HG03354 (cell line): Measurements from ENCODE around the gene MTUS2.

Experiments used
- ATAC-seq: cut with Tn5 transposase; IDR thresholded peaks from one replicate; pipeline ENCODE4 v1.9.1; 2021; ENCODE audit warnings: mild to moderate bottlenecking; ENCODE audit not compliant: unreplicated experiment, poor library complexity, severe bottlenecking

The MTUS2 gene

GRCh38 chr13:29524176-29524575, 704.0 kb downstream of the MTUS2 start:
- ATAC-seq = no peak

- ATAC-seq = no peak
Observed at GRCh38 chr13:29524641-29525040, 704.5 kb downstream of the MTUS2 start.

- ATAC-seq = no peak
Observed at GRCh38 chr13:29525757-29526156, 705.6 kb downstream of the MTUS2 start.

DNA sequence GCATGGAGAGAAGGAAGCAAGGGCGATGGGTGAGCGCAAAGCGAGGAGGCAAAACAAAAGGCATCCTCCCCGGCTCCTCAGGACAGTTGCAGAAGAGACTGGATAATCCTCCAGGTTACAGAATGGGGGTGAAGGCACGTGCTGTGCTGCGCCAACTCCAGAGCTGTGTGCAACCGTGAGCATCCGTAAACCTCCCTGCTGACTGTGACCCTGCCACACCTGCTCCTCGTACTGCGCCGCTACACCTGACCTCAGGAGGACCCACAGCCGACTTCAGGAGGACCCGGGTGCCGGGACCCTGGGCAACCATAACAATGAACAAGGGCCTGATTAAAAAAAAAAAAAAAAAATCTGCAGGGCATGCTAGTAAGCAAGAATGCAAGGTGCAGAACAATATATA, 706.6 kb downstream of the MTUS2 start:
- no peak for ATAC-seq

DNA sequence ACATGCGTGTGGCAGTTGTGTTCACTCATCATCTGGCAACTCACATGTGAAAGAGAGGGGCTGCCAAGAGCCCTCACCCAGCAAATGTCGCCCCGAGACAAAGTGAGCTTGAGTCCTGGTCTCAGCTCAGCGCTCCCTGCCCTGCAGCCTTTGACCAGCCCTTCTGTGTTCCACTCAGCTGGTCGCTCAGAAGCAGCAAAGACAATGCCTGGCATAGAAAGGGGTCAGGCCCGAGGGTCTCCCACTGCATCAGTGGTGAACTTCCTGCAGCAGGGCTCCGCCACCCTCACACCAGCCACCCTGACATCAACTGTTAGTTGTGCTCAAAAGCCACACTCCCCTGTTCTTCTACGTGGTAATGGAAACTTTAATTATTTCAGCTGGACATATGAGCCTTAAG, 707.4 kb downstream of the MTUS2 start:
- no peak for ATAC-seq

GRCh38 chr13:29527916-29528315, 707.8 kb downstream of the MTUS2 start:
- no peak for ATAC-seq

DNA sequence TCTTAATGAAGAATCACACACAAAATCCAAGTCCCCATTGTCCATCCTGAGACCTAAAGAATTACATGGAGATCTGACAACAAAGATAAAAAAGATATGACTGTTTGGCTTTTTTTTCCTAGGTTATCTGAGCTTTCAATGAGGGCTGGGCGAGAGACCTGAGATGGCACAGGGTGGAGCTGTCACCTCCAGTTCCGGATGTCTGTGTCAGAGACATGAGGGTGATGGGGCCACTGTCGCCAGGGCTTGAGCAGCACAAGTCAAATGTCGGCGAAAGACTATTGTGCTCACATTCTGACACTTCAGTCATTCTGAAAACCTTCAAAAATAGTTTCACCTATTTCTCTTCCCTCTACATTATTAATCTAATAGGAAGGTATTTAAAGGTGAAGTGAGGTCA, 709.6 kb downstream of the MTUS2 start:
- ATAC-seq = no peak

DNA sequence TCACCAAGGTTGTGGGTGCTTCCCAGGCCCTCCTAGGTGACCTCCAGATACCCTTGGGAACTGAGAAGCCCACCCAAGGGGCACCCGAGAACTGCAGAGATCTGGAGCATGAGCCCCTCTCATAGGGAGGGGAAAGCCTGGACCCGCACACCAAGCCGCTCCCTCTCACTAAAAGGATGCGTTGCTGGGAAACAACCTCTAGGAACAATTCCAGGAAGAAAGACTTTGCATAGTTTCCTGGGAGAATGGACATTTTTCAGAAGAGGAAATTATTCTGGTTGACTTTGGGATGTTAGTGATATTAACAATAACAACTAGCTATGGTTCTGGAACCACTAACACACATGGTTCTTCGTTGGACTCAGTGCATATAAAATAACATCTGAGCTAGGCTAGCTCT, 710.8 kb downstream of the MTUS2 start:
- ATAC-seq = no peak

GRCh38 chr13:29532116-29532515, 712.0 kb downstream of the MTUS2 start:
- no peak for ATAC-seq

DNA sequence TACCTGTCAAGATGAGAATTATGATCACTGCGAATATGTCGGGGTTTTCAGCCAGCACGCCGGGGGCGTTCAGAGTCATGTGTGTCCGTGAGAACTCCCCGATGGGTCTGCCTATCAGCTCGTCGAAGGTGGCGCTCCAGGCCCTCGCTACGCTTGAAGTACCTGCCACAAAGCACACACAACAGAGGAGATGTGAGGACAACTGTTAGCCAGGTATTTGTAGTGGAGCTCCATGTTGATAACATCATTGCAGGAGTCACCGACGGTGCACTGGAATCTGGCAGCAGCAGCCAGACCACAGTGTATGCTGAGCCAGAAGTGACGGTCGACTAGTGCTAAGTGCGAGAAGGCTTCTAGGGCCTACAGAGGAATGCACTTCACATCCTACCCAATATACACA, 712.7 kb downstream of the MTUS2 start:
- ATAC-seq = no peak

DNA sequence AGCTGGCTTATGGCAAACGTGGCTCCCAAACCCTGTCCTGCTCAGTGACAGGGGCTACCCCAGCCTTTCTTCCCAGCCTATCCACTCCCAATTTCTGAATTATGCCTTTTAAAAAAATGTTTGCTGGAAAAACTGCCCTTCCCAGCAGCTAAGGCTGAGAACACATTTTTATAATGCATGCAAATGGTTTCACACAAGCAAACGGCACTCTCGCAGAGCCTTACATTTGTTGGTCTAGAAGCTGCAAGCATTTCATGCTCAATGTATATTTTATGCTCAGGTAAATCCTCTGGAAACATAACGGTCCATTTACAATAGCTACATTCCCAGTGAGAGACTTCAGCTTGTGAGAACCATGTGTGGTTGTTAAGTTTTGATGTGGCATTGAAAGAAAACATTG, 713.9 kb downstream of the MTUS2 start:
- no peak for ATAC-seq

DNA sequence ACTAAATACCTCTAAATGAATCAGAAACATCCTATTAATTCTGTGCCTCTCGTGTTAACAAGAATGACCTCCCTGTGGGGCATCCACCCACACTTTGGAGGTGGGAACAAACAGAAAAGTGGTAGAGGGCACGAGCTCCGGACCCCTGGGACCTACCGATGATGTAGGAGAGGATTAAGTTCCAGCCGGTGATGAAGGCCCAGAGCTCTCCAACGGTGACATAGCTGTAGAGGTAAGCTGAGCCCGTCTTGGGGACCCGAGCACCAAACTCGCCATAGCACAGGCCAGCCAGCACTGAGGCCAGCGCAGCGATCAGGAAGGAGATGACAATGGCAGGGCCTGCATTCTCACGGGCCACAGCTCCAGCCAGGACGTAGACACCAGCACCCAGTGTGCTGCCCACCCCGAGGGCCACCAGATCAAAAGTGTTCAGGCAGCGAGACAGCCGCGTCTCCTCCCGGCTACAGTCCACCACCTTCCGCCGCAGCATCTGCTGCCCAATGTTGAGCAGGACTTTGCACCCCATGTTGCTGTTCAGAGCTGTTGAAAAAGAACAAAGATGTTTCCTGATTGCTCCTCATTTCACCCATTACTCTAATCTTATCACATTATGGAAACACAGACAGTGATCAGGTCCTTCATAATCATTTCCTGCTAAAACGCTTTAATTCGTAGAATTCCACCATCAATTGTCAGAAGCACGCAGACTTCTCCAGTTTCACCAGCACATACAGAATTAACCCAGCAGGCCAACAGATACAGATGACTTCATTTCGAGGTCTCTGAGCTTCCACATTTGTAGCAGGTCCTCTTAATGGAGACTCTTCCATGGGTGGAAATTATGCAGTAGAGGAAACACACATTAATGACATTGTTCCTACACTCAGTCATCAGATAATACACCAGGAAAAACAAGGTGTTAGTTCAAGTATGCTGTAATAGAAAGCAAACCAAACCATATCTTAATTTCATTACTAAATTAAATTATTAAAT, 715.8 kb downstream of the MTUS2 start:
- ATAC-seq = no peak

GRCh38 chr13:29536853-29537252, 716.7 kb downstream of the MTUS2 start:
- no peak for ATAC-seq

- ATAC-seq = no peak
Observed at GRCh38 chr13:29537736-29538651, 717.9 kb downstream of the MTUS2 start.

DNA sequence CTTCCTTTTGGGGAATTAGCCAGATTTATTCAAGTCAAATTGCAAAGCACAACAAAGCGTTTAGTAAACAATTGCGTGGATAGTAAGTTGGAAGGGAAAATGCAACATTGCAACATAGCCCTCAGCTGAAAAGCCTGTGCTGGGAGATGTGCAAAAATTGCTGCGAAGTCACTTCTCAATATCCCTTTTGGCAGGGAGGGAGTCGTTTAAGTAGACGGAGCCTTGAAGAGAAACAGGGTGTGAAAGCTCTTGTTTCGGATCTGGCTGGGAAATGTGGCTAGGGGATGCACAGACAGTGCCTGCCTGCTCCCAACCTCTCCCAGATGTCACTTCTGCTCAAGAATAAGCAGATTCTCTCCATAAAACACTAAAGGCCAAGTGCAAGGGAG, 718.5 kb downstream of the MTUS2 start:
- ATAC-seq = no peak

DNA sequence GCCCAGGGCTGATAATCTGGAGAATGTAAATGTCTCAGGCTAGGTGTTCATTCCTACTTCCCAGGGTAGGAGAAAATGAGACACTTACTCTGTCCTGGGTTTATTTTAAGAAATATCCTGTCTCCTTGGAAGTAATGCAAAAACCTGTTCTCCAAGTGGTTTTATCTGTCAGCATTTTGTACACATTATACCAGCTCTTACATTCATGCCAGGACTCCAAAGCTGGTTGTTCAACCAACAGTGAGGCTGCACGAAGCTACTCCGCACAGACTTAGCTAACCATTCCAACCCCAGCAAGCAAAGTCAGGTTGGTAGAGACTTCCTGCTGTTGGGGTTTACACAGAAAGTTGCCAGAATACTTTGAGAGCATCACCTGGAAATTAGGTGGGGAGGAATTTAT, 719.7 kb downstream of the MTUS2 start:
- ATAC-seq = no peak

- ATAC-seq = no peak
Observed at GRCh38 chr13:29540334-29540733, 720.2 kb downstream of the MTUS2 start.

- ATAC-seq = no peak
Observed at GRCh38 chr13:29540799-29541198, 720.7 kb downstream of the MTUS2 start.

DNA sequence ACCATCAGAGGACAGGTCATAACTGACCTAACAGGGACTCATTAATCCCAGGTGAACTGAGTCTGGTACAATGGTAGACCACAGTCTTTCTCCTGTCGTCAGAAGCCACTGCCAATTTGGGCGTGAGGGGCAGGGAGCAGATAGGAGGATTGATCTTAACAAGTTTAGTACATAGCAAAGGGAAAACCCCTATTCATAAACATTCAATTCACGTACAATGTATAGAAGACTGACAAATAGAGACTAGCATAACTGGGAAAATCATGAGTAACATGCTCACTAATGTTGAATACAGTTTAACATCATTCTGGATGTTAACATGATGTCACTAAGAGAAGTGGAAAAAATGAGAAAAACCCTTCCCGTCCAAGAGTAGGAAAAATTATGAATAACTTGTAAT, 721.3 kb downstream of the MTUS2 start:
- no peak for ATAC-seq

DNA sequence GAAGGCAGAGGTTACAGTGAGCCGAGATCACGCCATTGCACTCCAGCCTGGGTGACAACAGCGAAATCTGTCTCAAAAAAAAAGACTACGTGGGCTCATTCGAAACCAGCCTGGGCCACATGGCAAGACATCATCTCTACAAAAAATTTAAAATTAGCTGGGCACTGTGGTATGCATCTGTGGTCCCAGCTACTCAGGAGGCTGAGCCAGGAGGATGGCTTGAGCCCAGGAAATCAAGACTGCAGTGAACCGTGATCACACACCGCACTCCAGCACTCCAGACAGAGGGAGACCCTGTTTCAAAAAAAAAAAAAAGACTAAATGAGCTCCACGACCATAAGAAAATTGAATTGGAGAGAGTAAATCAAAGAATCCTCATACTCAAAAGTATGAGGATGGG, 722.2 kb downstream of the MTUS2 start:
- ATAC-seq = no peak
